ENCODE measurements around the gene MTMR3.
A peak's percentile ranks its signal among the peaks of the same experiment; 100 is the strongest.

The MTMR3 gene

DNA sequence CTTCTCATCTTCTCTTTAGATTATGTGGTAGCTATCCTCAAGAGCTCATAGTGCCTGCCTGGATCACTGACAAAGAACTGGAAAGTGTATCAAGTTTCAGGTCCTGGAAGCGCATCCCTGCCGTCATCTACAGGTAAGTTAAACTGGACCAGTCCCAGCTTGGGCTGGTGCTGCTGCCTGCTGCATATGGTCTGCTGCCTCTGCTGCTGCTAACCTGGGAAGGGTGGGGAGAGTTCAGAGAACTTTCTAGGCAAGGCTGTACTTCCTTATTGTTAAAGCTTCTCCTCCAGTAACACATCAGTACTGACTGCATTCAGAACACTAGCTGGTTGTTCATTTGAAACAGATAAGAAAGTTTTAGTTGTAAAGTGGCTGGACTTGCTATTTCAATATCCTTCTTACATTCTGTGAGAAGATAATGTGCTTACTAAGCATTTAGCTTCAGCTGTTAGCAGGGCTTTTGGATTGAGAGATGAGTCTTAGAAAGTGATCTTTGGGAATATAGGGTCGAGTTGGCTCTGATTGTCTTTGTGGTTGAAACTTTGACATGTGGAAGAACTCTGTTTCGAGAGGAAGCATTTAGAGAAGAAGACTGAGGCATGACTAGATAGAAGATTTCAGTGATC lies 120.0 kb downstream of the MTMR3 start:
- DNase-seq (ENCODE audit: low read depth in 3 of 3): no peak

DNA sequence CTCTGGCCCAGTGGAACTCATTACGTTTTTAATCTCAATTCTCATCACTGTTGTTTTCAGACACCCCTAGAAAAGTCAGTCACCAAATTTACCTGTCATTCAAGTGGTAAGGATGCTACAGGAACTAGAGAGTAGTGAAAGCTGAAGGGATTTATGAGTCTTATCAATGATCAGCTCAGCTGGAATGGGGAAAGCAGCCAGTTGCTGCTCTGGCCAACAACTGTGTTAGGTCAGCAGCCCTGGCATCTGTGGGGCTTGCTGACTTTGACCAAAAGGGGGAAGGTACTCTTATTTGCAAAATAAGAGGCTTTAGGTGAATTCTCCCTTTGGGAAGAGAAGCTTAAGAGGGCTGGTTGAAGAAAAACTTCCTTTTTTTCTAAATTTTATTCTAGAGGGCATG lies 121.1 kb downstream of the MTMR3 start:
- DNase-seq (ENCODE audit: low read depth in 3 of 3): no peak

DNA sequence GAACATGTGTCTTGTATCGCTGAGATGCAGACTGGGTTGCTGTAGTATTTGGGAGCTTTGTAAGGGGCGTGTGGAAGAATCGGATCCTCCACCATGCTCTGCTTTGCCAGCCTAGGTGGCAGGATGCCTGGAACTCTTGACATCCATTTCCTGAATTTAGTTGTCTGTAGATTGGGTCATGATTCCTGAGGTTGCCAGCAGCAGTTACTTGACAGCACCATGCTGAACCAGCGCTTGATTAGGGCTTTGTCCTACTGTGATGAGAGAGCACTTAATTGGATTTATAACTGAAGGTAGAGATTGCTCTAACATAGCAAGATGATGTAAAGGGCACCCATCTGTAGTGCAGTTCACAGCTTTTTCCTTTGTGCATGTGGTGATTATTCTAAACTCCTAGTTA lies 121.7 kb downstream of the MTMR3 start:
- DNase-seq (ENCODE audit: low read depth in 3 of 3): no peak

DNA sequence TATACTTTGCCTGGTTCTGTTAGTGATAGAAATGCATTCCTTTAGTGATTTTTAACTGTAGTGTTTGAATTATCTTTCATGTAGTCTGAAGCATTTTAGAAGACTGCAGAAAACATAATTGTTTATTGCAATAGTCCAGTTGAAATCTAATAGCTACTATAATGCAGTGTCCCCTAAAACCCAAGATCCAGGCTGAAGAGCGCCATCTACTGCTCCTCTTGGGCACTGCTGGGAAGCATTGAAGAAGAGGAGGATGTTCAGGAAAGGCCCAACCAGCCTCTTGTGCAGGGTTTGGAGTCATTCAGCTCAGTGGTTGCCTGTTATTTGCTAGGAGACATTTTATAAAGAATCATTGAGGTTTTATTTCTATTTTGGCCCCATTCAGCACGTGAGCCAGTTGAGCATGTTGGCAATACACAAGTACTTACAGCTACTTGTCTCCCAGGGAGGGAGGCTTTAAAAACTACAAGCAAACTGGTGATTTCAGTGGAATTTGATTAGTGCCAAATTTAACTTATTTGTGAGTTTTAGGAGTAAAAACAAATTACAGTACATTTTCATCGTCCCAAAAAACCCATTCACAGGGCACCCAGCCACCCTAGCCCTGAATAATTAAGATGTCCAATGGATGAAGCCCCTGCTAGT lies 122.4 kb downstream of the MTMR3 start:
- DNase-seq (ENCODE audit: low read depth in 3 of 3): peak; percentile 21 to 39 (median 28)

DNA sequence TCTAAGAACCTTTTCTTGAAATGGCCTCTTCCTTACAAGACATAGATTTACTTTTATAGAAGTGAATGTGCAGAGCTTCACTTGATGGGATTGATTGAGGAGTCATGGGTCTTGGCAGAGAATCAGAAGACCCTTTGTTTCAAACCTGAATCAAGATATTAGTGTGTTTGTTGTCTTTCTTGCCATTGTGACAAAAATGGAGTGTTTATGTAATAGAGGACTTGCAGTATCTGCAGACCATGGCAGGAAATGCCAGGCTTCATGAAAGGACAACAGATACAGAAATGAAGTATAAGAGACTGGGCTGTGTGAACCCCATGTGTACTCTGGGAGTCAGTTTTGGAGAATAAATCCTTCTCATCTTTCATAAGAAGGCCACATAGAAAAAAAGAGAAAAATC lies 124.4 kb downstream of the MTMR3 start:
- no peak for DNase-seq (ENCODE audit: low read depth in 3 of 3)

DNA sequence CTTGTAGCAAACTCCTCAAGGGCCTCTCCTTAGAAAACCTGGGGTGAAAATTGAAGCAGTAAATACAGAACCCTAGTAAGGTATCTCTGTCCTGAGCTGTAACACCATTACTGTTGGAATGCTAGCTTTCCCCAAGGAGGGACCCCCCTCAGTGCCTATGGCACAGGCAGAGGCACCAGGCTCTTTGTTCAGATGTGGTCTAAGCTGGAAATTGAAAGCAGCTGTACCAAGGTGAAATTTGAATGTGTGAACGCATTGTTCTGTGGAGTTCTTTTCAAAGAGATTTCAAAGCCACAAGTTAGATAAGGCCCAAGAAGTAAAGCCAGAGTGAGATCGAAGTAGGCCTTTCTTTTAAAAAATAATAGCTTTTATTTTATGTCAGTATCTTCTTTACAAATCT lies 125.4 kb downstream of the MTMR3 start:
- DNase-seq (ENCODE audit: low read depth in 3 of 3): no peak

DNA sequence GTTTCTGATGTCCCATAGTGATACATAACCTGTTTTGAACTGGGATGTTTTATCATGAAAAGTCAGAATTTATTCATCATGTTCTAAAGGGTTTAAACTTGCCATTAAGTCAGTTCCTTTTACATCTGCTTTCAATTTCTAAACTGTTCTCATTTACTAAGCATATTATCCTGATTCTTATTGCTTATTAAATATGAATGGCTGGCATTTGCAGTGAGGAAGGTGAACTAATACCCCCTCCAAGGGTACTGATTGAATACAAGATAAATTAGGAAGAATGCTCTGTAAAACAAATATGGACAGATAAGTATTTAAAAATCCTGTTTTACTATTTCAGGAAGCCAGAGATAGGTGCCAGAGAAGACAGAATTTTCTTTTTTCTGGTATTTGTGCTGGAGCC lies 126.5 kb downstream of the MTMR3 start:
- no peak for DNase-seq (ENCODE audit: low read depth in 3 of 3)

DNA sequence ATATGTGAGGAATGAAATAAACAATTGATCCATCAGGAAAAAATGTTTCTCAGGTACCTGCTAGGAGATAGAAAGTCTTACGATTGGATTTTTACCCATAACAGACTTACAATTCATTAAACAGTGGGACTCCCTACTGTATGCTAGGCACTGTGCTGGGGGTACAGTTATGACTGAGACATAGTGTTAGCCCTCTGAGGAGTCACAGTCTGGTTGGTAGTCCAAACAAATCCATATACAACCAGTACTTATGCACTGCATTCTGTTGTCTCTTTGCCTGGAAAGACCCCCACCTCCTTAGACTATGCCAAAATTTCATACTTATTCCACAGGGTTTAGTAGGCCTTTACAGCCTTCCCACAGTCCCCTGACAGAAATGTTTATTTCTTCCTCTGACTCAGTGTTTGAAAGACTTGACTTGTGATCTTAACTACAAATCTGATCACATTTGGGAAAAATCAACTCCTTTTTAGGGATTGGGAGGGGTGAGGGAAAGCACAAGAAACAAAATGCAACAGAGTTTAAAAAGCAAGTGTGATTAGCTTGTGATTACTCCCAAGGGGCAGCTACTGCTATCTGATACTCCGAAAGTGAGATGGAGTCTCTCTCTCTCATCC lies 127.9 kb downstream of the MTMR3 start:
- no peak for DNase-seq (ENCODE audit: low read depth in 3 of 3)

DNA sequence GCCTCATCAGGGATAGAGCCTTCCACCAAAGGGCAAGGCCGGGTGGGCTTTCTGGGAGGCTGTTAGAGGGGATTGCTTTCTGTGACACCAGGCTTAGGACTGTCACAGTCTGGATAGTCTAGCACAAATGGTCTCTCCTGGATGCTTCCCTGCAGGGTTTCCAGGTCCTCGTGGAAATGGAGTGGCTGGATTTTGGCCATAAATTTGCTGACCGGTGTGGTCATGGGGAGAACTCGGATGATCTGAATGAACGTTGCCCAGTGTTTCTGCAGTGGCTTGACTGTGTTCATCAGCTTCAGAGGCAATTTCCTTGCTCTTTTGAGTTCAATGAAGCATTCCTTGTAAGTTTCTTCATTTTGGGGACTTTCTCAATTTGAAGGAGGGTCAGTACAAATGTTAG lies 130.2 kb downstream of the MTMR3 start:
- DNase-seq (ENCODE audit: low read depth in 3 of 3): no peak

DNA sequence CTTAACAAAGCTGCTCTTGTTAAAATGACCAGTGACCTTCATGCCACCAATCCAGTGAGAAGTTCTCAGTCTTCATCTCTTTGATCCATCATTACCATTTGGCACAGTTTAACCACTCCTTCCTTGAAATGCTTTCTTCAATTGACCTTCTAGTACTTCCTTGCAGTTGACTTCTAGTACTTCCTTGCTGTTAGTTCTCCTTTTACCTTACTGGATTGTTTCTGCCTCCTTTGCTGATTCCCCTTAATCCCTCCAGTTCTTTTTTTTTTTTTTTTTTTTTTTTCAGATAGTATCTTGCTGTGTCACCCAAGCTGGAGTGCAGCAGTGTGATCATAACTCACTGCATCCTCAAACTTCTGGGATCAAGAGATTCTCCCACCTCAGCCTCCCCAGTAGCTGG lies 131.3 kb downstream of the MTMR3 start:
- no peak for DNase-seq (ENCODE audit: low read depth in 3 of 3)

DNA sequence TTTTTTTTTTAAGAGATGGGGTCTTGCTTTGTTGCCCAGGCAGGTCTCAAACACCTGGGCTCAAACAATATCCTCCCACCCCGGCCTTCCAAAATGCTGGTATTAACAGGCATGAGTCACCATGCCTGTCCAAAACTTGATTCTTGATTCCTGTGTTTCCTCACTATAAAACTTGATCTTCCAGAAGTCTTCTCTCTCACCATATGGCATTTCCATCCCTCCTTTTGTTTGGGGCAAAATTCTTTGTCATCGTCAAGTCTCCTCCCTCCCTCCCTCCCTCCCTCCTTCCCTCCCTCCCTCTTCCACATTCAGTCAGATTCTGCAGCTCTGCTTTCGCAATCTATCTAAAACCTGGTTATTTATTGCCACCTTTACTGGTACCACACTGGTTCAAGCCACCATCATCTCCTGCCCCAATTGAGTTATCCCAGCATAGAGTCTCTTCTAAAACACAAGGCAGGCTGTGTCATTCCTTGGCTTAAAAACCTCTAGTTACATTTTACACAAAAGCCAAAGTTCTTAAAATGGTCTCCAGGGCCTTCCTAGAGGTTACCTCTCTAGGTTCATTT lies 132.3 kb downstream of the MTMR3 start:
- DNase-seq (ENCODE audit: low read depth in 3 of 3): no peak

DNA sequence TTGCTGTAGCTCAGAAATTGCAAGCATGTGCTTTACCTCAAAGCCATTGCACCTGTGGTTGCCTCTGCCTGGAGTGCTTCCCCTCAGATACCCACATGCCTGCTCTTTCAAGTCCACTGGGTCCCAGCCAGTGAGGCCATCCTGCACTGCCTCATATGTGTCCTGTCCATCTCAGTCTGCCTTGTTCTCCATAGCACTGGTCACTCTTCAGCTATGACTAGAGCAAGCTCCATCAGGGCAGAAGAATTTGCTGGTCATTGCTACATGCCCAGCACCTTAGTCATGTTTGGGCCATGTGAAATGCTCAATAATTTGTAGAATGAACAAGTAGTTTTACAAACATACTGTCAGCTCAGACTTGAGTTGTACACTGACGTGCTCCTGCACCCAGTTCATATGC lies 132.9 kb downstream of the MTMR3 start:
- DNase-seq (ENCODE audit: low read depth in 3 of 3): no peak

DNA sequence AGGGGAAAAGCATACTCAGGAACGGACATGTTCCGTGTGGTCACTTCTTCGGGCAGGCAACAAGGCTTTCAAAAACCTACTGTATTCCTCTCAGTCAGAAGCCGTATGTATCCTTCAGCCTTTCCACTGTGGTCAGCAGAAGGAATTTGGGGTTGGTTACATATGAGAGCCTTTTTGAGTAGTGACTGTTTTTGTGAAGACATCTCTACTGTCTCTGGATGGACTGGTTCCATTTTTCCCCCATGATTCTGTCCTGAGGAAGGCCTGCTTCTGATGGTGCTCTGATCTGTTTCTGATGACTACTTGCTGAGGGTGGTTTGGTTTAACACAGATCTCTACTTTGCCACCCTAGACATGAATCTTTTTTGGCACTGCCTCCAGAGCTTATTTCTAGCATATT lies 133.6 kb downstream of the MTMR3 start:
- DNase-seq (ENCODE audit: low read depth in 3 of 3): no peak

DNA sequence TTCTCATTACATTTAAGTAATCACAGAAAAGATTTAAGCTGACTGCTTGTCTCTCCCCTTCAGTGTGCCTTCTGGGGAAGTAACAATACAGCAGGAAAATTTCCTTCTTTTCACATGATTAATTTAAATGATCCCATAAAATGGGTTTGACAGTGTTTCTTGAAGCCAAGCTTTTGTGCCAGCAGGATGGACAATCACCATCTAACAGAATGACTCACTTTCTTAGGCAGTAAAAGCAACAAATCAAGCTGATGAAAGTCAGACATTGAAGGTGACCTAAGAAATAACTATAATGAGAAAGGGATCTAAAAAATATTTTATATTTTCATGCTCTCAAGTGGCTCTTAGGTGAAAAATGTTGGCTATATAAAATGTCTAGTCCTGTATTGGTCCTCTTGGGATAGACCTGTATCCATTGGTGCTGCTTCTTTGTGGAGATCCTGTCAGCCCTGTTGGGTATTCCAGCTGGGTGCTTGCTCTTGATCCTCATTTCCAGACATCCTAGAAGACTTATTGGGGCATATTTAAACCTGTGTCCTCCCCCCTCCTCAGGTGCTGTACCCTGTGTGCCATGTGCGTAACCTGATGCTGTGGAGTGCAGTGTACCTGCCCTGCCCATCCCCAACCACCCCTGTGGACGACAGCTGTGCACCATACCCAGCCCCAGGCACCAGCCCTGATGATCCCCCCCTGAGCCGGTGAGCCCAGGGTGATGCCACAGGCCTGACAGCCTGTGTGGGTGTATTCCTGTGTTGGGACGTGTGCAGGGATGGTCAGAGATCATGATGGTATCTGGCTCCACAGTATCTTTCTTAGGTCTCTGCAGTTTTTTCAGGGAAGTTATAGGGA lies 134.6 kb downstream of the MTMR3 start:
- DNase-seq (ENCODE audit: low read depth in 3 of 3): no peak

DNA sequence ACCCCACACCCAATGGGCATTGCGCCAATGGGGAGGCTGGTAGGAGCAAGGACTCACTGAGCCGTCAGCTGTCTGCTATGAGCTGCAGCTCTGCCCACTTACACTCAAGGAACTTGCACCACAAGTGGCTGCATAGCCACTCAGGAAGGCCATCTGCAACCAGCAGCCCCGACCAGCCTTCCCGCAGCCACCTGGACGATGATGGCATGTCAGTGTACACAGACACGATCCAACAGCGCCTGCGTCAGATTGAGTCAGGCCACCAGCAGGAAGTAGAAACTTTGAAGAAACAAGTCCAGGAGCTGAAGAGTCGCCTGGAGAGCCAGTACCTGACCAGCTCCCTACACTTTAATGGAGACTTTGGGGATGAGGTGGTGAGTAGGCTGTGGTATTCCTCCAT lies 137.5 kb downstream of the MTMR3 start:
- DNase-seq (ENCODE audit: low read depth in 3 of 3): no peak

DNA sequence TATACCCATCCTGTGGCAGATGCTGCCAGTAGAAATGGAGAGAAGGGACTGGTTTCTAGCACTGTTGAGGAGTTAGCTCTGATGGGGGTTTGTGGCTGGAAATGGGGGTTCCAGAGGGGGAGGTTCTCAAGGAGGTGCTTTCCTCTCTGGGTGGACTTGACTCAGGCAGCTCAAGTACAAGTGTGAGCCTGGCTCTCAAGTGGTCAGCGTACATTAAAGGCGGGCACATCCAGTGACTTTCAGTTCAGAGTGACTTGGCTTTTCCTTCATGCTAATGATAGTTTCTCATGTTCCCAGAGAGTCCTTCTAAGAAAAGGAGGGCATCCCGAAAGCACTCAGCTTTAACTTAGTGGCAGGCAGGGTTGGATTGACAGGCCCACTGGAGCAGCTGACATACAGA lies 138.4 kb downstream of the MTMR3 start:
- DNase-seq (ENCODE audit: low read depth in 3 of 3): no peak

DNA sequence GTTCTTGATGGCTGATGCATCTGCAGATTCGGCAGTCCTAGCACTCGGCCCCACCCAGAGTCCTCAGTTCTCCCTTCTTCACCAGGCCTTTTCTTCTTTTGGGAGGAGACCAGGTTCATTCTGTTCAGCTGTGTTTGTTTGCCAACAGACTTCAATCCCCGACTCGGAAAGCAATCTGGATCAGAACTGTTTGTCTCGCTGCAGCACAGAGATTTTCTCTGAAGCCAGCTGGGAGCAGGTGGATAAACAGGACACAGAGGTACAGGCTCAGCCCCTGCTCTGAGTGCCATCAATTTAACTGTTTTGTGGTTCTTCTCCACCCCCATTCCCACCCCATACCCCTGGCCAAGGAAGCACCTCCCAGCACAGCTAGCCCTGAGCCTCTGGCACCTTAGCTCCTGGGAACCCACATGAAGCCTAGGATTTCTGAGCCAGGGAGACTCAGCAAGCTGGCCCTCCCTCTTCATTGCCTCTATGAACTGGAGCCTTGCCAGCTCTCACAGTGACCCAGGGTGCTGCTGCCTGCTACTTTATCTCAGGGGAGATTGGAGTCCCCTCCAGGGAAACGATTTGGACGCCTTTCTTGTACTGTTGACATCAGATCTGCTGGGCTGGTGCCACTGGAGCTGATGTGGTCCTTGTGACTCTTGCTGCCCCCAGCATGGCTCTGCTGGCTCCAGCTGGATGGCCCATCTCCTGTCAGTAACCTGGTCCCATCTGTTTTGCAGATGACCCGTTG lies 139.1 kb downstream of the MTMR3 start:
- no peak for DNase-seq (ENCODE audit: low read depth in 3 of 3)

DNA sequence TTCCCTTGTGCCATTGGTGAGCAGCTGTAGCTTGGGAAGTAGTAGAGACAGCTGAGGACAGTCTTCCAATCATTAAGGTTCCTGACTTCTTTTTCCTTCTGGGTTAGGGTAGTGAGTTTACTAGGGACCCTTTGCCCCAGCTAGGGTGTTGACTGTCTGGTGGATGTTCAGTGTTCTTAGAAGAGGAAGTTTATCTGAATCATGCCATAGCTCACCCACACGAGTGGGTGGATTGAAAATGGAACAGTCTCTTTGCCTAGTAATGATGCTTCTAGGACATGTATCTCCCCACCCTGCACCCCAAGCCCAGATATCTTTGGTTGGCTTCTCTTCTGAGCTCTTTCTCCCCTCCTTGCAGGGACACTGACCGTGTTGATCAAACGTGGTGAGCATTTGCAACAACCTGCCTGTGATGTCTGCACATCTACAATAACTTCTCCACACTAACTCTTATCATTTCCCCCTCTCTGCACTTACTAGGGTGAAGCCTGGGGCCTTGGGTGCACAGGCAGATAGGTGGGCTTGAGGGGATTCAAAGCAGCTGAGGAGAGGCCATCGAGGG lies 140.2 kb downstream of the MTMR3 start:
- no peak for DNase-seq (ENCODE audit: low read depth in 3 of 3)

DNA sequence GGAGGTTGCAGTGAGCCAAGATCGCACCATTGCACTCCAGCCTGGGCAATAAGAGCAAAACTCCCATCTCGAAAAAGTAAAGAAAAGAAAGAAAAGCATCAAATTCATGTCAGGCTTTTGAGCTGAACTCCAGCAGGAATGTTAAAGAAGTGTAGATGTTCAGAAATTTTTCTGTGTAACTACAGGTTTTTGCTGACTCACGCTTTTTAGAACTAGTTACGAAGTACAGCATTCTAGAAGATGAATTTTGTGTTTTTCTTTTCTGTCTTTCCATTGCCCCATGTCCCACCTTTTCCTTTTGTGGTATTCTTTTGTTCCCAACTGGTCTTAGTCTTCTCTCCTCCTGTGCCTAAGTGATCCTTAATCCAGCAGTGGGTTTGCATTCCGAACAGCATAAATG lies 141.3 kb downstream of the MTMR3 start:
- DNase-seq (ENCODE audit: low read depth in 3 of 3): no peak

DNA sequence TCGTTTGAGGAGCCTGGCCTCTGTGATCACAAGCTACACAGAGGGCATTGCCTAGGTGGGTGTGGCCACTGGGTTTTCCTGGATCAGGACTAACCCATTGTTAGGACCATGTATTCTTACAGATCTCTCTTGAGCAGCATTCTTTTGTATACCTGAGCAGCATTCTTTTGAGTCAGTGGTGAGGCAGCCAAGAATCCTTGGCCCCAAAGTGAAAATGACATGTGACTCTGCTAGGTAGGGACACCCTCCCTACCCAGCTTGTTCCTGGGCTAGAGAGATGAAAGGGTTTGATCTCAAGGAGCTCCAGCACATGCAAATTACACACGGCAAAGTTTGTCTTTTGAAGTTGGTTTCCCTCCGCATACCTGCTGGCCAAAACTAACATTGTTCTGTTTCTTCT lies 142.2 kb downstream of the MTMR3 start:
- DNase-seq (ENCODE audit: low read depth in 3 of 3): no peak

DNA sequence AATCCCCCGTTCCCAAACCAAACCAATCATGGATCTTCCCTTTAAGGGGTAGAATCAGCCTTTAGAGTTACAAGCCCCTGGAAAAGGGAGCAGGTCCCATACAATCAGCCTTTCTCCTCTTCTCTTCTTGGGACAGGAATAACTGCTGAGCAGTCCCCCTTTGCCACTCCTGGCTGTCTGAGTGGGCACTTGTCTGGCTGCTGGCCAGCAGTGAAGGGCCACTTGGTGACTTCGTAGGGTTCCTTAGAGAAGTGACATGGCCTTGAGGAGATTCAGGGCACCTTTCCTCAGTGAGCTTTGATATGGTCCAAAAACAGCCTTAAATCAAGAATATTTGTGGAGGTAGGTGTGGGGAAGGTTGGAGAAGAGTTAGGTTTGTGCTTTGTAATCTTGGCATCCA lies 143.8 kb downstream of the MTMR3 start:
- DNase-seq (ENCODE audit: low read depth in 3 of 3): no peak

All from stimulated activated CD4-positive, alpha-beta T cell treated with anti-CD3 and anti-CD28 coated beads, TNF-alpha, amount 100 ng/mL, for 48 hours (primary cell).